Measurements from ENCODE around the gene OR51V1. TPM values are rescaled to one million over a fixed set of nuclear protein-coding genes. Genes with fewer than 3 reads are reported as not detected.

The OR51V1 gene
- total and polyA plus RNA-seq, 2 of the 13 experiments (the other 11 are each of a cell fraction or from before 2014, with no cell fraction given), result not detected

- Histone ChIP-seq H3K4me1 (ENCODE audit: insufficient read depth, low read length) (no peaks in the 10 kb centered on the region), H2AFZ (ENCODE audit: low read length) (no peak overlapping the region), H3K27ac (ENCODE audit: extremely low read length, insufficient read depth, low read length) (no peak overlapping the region), H3K9ac (ENCODE audit: insufficient read depth, low read depth, low read length) (no peak overlapping the region), H4K20me1 (ENCODE audit: insufficient read depth, low read length) (no peaks in the 10 kb centered on the region), H3K9me3 (ENCODE audit: low read length) (no peaks in the 10 kb centered on the region), H3K79me2 (ENCODE audit: insufficient read depth, low read length) (no peaks in the 10 kb centered on the region), H3K4me2 (ENCODE audit: low read depth, low read length) (no peak overlapping the region), H3K4me3 (replicated peaks in 1 of 3; ENCODE audit: insufficient read depth in 1 of 3, low read depth in 2 of 3, low read length in 3 of 3) (no peak overlapping the region), H3K36me3 (replicated peaks in 1 of 2; ENCODE audit: control insufficient read depth in 1 of 2, insufficient read depth in 2 of 2, low read length in 2 of 2) (no peaks in the 10 kb centered on the region), H3K27me3 (ENCODE audit: control insufficient read depth in 1 of 2, insufficient read depth in 2 of 2, low read length in 2 of 2) (no peaks in the 10 kb centered on the region)
- ChIA-PET CTCF (ENCODE audit: low intra/inter-chr PET ratio, low total read pairs) (no interaction called here), POLR2A (no interaction called here)
- TF ChIP-seq CENPT (CRISPR knock-in tag; IDR thresholded peaks at IDR 0.05; ENCODE audit: low read depth), result no peak
- TF ChIP-seq RCOR2 (CRISPR knock-in tag; IDR thresholded peaks at IDR 0.05), result no peak
- no peak for TF ChIP-seq HNRNPL (IDR thresholded peaks at IDR 0.05; ENCODE audit: low read depth, low read length)
- no peak for TF ChIP-seq ZBTB44 (CRISPR knock-in tag; IDR thresholded peaks at IDR 0.05)
- TF ChIP-seq POGK (CRISPR knock-in tag; conservative IDR thresholded peaks at IDR 0.05), result no peak
- no peak for TF ChIP-seq ZSCAN5A (CRISPR knock-in tag; IDR thresholded peaks at IDR 0.05; ENCODE audit: borderline replicate concordance)
- no peak for TF ChIP-seq DMAP1 (CRISPR knock-in tag; IDR thresholded peaks at IDR 0.05)
- TF ChIP-seq PHF20 (CRISPR knock-in tag; IDR thresholded peaks at IDR 0.05), result no peak
- no peak for ATAC-seq
- in situ Hi-C loops (cut with HindIII; ENCODE audit: extremely low pct_ligation_motif_present, low pct_unique_long_range_greater_than_20kb) (no loop called here), intact Hi-C loops (cut with micrococcal nuclease; ENCODE audit: unreplicated experiment) (no loop called here)
- no peak for FAIRE-seq
- 1% methylated on average over 3 of the region's 3 CpGs for WGBS (ENCODE audit: low lambda C conversion rate)
- no TSS peak for BruUV-seq (replicated peaks)
- no peak for DNase-seq (ENCODE audit: low spot score)
These were observed 3.8 kb downstream of the OR51V1 start for GRCh38 chr11:5196731-5197130.

All from HepG2 (cell line).